Stimulated activated CD8-positive, alpha-beta memory T cell treated with anti-CD3 and anti-CD28 coated beads, Interleukin-4, amount 100 ng/mL, for 24 hours (primary cell): ENCODE measurements around the gene CDHR1.
A peak's percentile ranks its signal among the peaks of the same experiment; 100 is the strongest.

Experiments
- DNase-seq: peaks from one replicate; pipeline ENCODE4 v3.0.0-alpha.2; 2020; ENCODE audit warnings: low read depth

Gene CDHR1

GRCh38 chr10:84200537-84201243, 6.4 kb downstream of the CDHR1 start:
- DNase-seq, result no peak

- DNase-seq, result no peak
These were observed 6.9 kb downstream of the CDHR1 start for GRCh38 chr10:84201244-84201606.

GRCh38 chr10:84201682-84202081, 7.3 kb downstream of the CDHR1 start:
- DNase-seq, result no peak

GRCh38 chr10:84202349-84202748, 8.0 kb downstream of the CDHR1 start:
- DNase-seq, result no peak

- no peak for DNase-seq
These were observed 9.8 kb downstream of the CDHR1 start for GRCh38 chr10:84204122-84204521.

GRCh38 chr10:84204610-84205009, 10.3 kb downstream of the CDHR1 start:
- no peak for DNase-seq

- DNase-seq, result peak; percentile 50
These were observed 10.9 kb downstream of the CDHR1 start for GRCh38 chr10:84205049-84205852.

- no peak for DNase-seq
These were observed 11.7 kb downstream of the CDHR1 start for GRCh38 chr10:84205853-84206525.

- no peak for DNase-seq
These were observed 13.7 kb downstream of the CDHR1 start for GRCh38 chr10:84208023-84208422.

- DNase-seq, result no peak
These were observed 17.2 kb downstream of the CDHR1 start for GRCh38 chr10:84211566-84211965.

GRCh38 chr10:84212014-84212413, 17.7 kb downstream of the CDHR1 start:
- no peak for DNase-seq

GRCh38 chr10:84213076-84213475, 18.7 kb downstream of the CDHR1 start:
- no peak for DNase-seq

- DNase-seq, result no peak
These were observed 19.8 kb downstream of the CDHR1 start for GRCh38 chr10:84214046-84214572.

- no peak for DNase-seq
These were observed 20.4 kb downstream of the CDHR1 start for GRCh38 chr10:84214612-84215235.

GRCh38 chr10:84216834-84217233, 22.5 kb downstream of the CDHR1 start:
- DNase-seq, result no peak

GRCh38 chr10:84217746-84218145, 23.4 kb downstream of the CDHR1 start:
- no peak for DNase-seq

- no peak for DNase-seq
These were observed 27.6 kb downstream of the CDHR1 start for GRCh38 chr10:84221916-84222315.

GRCh38 chr10:84224411-84225028, 30.2 kb downstream of the CDHR1 start:
- DNase-seq, result no peak

GRCh38 chr10:84225427-84226173, 31.3 kb downstream of the CDHR1 start, which contains the start of gene LRIT2:
TSS of gene LRIT2 (minus strand) at chr10:84225544. CDS start at chr10:84225520, 24 bp downstream.
- no peak for DNase-seq

- DNase-seq, result no peak
These were observed 32.3 kb downstream of the CDHR1 start for GRCh38 chr10:84226616-84227015.

- no peak for DNase-seq
These were observed 33.5 kb downstream of the CDHR1 start for GRCh38 chr10:84227810-84228209.
